Endodermal cell (in vitro differentiated cells): ENCODE results near the gene KLK2. TPM values are rescaled to one million over a fixed set of nuclear protein-coding genes. Genes with fewer than 3 reads are reported as not detected.

Experiments used
- DNase-seq: peaks from one replicate; pipeline ENCODE4 v3.0.0-alpha.2; 2017
- H3K27ac ChIP-seq: 2 replicates; pipeline ENCODE4 v1.5.1; 2013; ENCODE audit warnings: mild to moderate bottlenecking, low read depth, low read length, moderate library complexity
- H3K27me3 ChIP-seq: 2 replicates; pipeline ENCODE4 v1.6.1; 2013; ENCODE audit warnings: mild to moderate bottlenecking, low read length, moderate library complexity; ENCODE audit not compliant: insufficient read depth, control insufficient read depth, poor library complexity, severe bottlenecking
- H3K36me3 ChIP-seq: 2 replicates; pipeline ENCODE4 v1.7.0; 2013; ENCODE audit warnings: mild to moderate bottlenecking, low read length, moderate library complexity; ENCODE audit not compliant: control insufficient read depth, insufficient read depth
- H3K4me1 ChIP-seq: one replicate; pipeline ENCODE4 v1.7.0; 2013; ENCODE audit warnings: low read length; ENCODE audit not compliant: control insufficient read depth, insufficient read depth
- H3K4me3 ChIP-seq: 2 replicates; pipeline ENCODE4 v1.5.1; 2013; ENCODE audit warnings: mild to moderate bottlenecking, low read length, moderate library complexity
- H3K9ac ChIP-seq: 2 replicates; pipeline ENCODE4 v1.6.1; 2013; ENCODE audit warnings: mild to moderate bottlenecking, low read length, moderate library complexity; ENCODE audit not compliant: poor library complexity, severe bottlenecking; ENCODE audit errors: extremely low read depth
- H3K9me3 ChIP-seq: 2 replicates; pipeline ENCODE4 v1.6.1; 2013; ENCODE audit warnings: mild to moderate bottlenecking, low read length, moderate library complexity; ENCODE audit not compliant: control insufficient read depth
- H3K27ac Mint-ChIP-seq: 2 replicates; pipeline ENCODE4 v1.8.0; 2020; ENCODE audit warnings: mixed read lengths
- H3K27me3 Mint-ChIP-seq: 2 replicates; pipeline ENCODE4 v1.8.0; 2021; ENCODE audit warnings: mild to moderate bottlenecking, mixed read lengths; ENCODE audit not compliant: insufficient read depth
- H3K36me3 Mint-ChIP-seq: 2 replicates; pipeline ENCODE4 v1.8.0; 2020; ENCODE audit warnings: low read depth, mixed read lengths
- H3K4me1 Mint-ChIP-seq: 2 replicates; pipeline ENCODE4 v1.8.0; 2020; ENCODE audit warnings: mixed read lengths
- H3K4me3 Mint-ChIP-seq: 2 replicates; pipeline ENCODE4 v1.8.0; 2020; ENCODE audit warnings: mild to moderate bottlenecking, moderate library complexity, mixed read lengths
- H3K9me3 Mint-ChIP-seq: 2 replicates; pipeline ENCODE4 v1.8.0; 2020; ENCODE audit warnings: mild to moderate bottlenecking, mixed read lengths
- CTCF ChIP-seq: fragments of 200-600 bp; sonication (generic); conservative IDR thresholded peaks from 2 replicates; pipeline ENCODE4 v1.5.0; 2021; ENCODE audit warnings: antibody characterized with exemption, mild to moderate bottlenecking
- WGBS, 2 experiments: methylation state at CpG; one replicate each; pipeline versions ENCODE4 v1.1.5 to v1.1.7; 2013; ENCODE audit warnings: missing lambda C conversion rate in 2 of 2, mixed read lengths in 1 of 2; ENCODE audit not compliant: insufficient coverage in 1 of 2, insufficient read length in 1 of 2; 5-methylcytosine and 5-hydroxymethylcytosine counted together
- total RNA-seq, 2 donors: library from RNA; stranded (reverse); fragmentation: NEBNext Ultra II Directional in 1 of 2; extraction: Animal tissue kit (Norgen Biotek cat#: 25700) in 1 of 2; gene quantifications; 2 replicates in 1 of 2; 3 replicates in 1 of 2; pipeline ENCODE4 v1.2.1, GENCODE V29; 2021

KLK2 gene
- total RNA-seq, 2 donors from 2014 or later: 0.35 TPM; not detected in 1

- no peaks in the 10 kb centered on the region for H3K4me1 ChIP-seq
- H3K27ac ChIP-seq: no peak overlapping the region
- no peaks in the 10 kb centered on the region for H3K36me3 Mint-ChIP-seq
- peaks cover 26% of the 10 kb centered on the region for H3K27me3 ChIP-seq
- peak overlapping the region; percentile 35 for H3K27ac Mint-ChIP-seq
- H3K36me3 ChIP-seq: no peaks in the 10 kb centered on the region
- 43 to 75% methylated on average over 4 to 13 of the region's 13 CpGs for WGBS, 2 experiments
- peak overlapping the region; percentile 34 for H3K9ac ChIP-seq
- no peak for TF ChIP-seq CTCF
- peak overlapping the region; percentile 80 for H3K4me3 ChIP-seq
- peaks cover 2% of the 10 kb centered on the region for H3K4me1 Mint-ChIP-seq
- H3K4me3 Mint-ChIP-seq: peak overlapping the region; percentile 72
- DNase-seq: no peak
- no peaks in the 10 kb centered on the region for H3K9me3 Mint-ChIP-seq
- peaks cover 72% of the 10 kb centered on the region for H3K27me3 Mint-ChIP-seq
- no peaks in the 10 kb centered on the region for H3K9me3 ChIP-seq
Observed at GRCh38 chr19:50835103-50835784, 38.0 kb upstream of the KLK2 start.

DNA sequence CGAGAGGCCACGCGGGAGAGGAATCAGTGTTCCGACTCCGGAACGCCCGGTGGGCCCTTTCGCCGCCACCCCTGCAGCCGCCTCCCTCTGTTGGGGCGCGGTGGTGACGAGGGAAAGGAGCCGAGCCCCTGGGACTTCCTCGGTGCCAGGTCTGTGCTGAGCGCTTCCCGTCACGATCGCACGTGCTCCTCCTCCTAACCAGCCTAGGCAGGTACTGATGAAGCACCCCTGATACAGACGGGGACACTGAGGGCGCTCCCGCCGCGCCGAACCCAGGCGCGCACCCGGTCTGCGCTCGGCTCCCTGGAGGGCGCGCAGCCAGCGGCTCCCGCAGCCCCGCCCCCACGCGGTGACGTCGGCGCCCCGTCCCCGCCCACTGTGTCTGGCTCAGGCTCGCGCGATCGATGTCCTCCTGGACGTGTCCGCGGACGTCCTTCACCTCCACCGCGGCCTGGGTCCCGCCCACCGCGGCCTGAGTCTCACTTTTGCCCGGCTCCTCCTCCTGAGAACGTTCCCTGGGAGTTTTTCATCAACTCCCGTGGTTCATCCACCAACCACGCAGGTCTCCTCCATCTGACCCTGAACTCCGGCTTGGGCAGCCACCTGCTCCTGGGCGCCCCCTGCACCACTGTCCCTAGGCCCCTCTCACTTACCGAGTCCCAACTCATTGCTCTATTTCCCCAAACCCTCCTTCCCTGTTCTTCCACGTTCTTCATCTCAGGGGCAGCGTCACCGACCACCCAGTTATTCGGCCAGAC lies 37.3 kb upstream of the KLK2 start:
- 8 to 9% methylated on average over 23 to 67 of the region's 67 CpGs for WGBS, 2 experiments
- Mint-ChIP-seq H3K9me3 (no peaks in the 10 kb centered on the region), H3K27ac (peak overlapping the region; percentile 78), H3K4me3 (peak overlapping the region; percentile 72), H3K27me3 (peaks cover 73% of the 10 kb centered on the region), H3K36me3 (no peaks in the 10 kb centered on the region), H3K4me1 (peaks cover 2% of the 10 kb centered on the region)
- DNase-seq: peak; percentile 91
- Histone ChIP-seq H3K9ac (peak overlapping the region; percentile 34), H3K9me3 (no peaks in the 10 kb centered on the region), H3K27ac (no peak overlapping the region), H3K4me1 (no peaks in the 10 kb centered on the region), H3K36me3 (no peaks in the 10 kb centered on the region), H3K4me3 (peak overlapping the region; percentile 80), H3K27me3 (peaks cover 26% of the 10 kb centered on the region)
- peak; percentile 36 for TF ChIP-seq CTCF

DNA sequence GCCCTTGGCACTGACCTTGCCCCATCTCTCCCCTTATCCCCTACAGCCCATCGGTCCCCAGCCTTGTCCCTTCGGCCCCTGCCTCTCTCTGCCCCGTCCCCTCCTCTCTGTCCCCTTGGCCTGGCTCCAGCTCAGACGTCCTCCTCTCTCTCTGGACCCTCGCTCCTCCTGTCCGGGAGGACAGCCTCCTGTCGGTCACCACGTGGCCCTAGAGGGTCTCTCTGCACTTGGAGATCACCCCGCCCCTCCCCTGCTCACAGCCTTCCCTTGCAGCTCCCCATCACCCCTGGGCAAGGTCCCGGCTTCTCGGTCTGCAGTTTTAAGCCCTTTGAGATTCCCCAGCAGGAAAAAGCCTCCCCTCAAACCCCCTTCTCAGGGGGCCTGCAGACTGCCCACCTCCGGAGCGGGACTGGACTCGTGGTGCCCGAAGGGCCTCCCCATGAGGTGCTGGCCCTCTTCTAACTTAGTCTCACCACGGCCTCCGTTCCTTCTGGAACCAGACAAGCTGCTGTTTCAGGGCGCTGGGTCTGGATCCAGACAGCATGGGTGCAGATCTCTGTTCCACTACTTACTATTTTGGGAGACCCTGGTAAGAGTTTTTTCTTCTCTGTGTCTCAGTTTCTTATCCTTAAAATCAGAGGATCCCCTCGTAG lies 36.6 kb upstream of the KLK2 start:
- Mint-ChIP-seq H3K4me3 (peak overlapping the region; percentile 72), H3K4me1 (peaks cover 2% of the 10 kb centered on the region), H3K27ac (peak overlapping the region; percentile 78), H3K9me3 (no peaks in the 10 kb centered on the region), H3K27me3 (peaks cover 73% of the 10 kb centered on the region), H3K36me3 (no peaks in the 10 kb centered on the region)
- H3K9ac ChIP-seq: no peak overlapping the region
- peak overlapping the region; percentile 80 for H3K4me3 ChIP-seq
- DNase-seq: peak; percentile 63
- H3K9me3 ChIP-seq: no peaks in the 10 kb centered on the region
- peaks cover 33% of the 10 kb centered on the region for H3K27me3 ChIP-seq
- H3K27ac ChIP-seq: no peak overlapping the region
- no peaks in the 10 kb centered on the region for H3K36me3 ChIP-seq
- TF ChIP-seq CTCF: no peak
- 75 to 91% methylated on average over 6 to 19 of the region's 19 CpGs for WGBS, 2 experiments
- H3K4me1 ChIP-seq: no peaks in the 10 kb centered on the region
